Cardiac fibroblast (primary cell): Measurements from ENCODE around the gene NR2F1.

Experiments used
- DNase-seq, 2 donors: peaks; one replicate each; pipeline versions ENCODE4 v3.0.0 to v3.0.0-alpha.2; 2010; ENCODE audit warnings: low read depth in 2 of 2
- H3K4me3 ChIP-seq, 2 donors: replicated peaks in 1 of 2; 1 replicate in 1 of 2; 2 replicates in 1 of 2; pipeline ENCODE4 v1.5.1; 2011; ENCODE audit warnings: low read depth in 2 of 2, low read length in 2 of 2, mild to moderate bottlenecking in 2 of 2, moderate library complexity in 1 of 2
- CTCF ChIP-seq: IDR thresholded peaks from one replicate; pipeline ENCODE4 v1.5.1; 2011; ENCODE audit warnings: low read depth, mild to moderate bottlenecking, low read length, inconsistent platforms

NR2F1 gene

GRCh38 chr5:93588352-93589151, 5.5 kb downstream of the NR2F1 start:
- DNase-seq = no peak
- TF ChIP-seq CTCF = no peak
- peak overlapping the region; percentile 43 to 67 for H3K4me3 ChIP-seq

GRCh38 chr5:93589152-93589828, 6.3 kb downstream of the NR2F1 start:
- TF ChIP-seq CTCF = no peak
- no peak for DNase-seq
- H3K4me3 ChIP-seq = peak overlapping the region in 1 of 2 donors; percentile 10

- H3K4me3 ChIP-seq = no peak overlapping the region
- no peak for TF ChIP-seq CTCF
Measured at GRCh38 chr5:93589829-93590215, 6.8 kb downstream of the NR2F1 start.

GRCh38 chr5:93590493-93590892, 7.5 kb downstream of the NR2F1 start:
- DNase-seq = no peak
- no peak overlapping the region for H3K4me3 ChIP-seq
- TF ChIP-seq CTCF = no peak

More at GRCh38 chr5:93589829-93590215, 6.8 kb downstream of the NR2F1 start:
- DNase-seq = no peak

- no peak overlapping the region for H3K4me3 ChIP-seq
- no peak for TF ChIP-seq CTCF
- no peak for DNase-seq
Measured at GRCh38 chr5:93591323-93591945, 8.4 kb downstream of the NR2F1 start.

GRCh38 chr5:93592883-93593282, 9.9 kb downstream of the NR2F1 start:
- no peak for TF ChIP-seq CTCF
- no peak overlapping the region for H3K4me3 ChIP-seq
- DNase-seq = no peak
